HCEC 1CT (cell line): Measurements from ENCODE around the gene AMPH.
"Not testable (repeated sequence)": the region's sequence is repeated elsewhere in the genome, so short reads cannot be mapped to it uniquely, and the experiment has no call there.

Source experiments
- DNase-seq: peaks from one replicate; pipeline ENCODE4 v3.0.0-alpha.2; 2017

AMPH gene

GRCh38 chr7:38385682-38386081, 245.5 kb downstream of the AMPH start:
- no peak for DNase-seq

- DNase-seq: no peak
Measured at GRCh38 chr7:38383281-38383680, 247.9 kb downstream of the AMPH start.

- DNase-seq: no peak
Measured at GRCh38 chr7:38382684-38383083, 248.5 kb downstream of the AMPH start.

GRCh38 chr7:38375453-38375852, 255.7 kb downstream of the AMPH start:
- no peak for DNase-seq

- peak; percentile 30 for DNase-seq
Measured at GRCh38 chr7:38374507-38374906, 256.7 kb downstream of the AMPH start.

GRCh38 chr7:38373155-38373554, 258.0 kb downstream of the AMPH start:
- DNase-seq: no peak

- DNase-seq: no peak
Measured at GRCh38 chr7:38372290-38372689, 258.9 kb downstream of the AMPH start.

- DNase-seq: peak; percentile 73
Measured at GRCh38 chr7:38369816-38370493, 261.2 kb downstream of the AMPH start.

- DNase-seq: peak; percentile 58
Measured at GRCh38 chr7:38368191-38368605, 263.0 kb downstream of the AMPH start.

- DNase-seq: no peak
Measured at GRCh38 chr7:38367301-38367890, 263.8 kb downstream of the AMPH start.

GRCh38 chr7:38363379-38363778, 267.8 kb downstream of the AMPH start:
- DNase-seq: not testable (repeated sequence)

GRCh38 chr7:38362611-38363237, 268.4 kb downstream of the AMPH start:
- not testable (repeated sequence) for DNase-seq

GRCh38 chr7:38360776-38361175, 270.4 kb downstream of the AMPH start:
- no peak for DNase-seq

GRCh38 chr7:38359071-38359601, 272.0 kb downstream of the AMPH start:
- peak; percentile 7 for DNase-seq

- DNase-seq: not testable (repeated sequence)
Measured at GRCh38 chr7:38358273-38358831, 272.8 kb downstream of the AMPH start.

- DNase-seq: peak; percentile 25
Measured at GRCh38 chr7:38354271-38354851, 276.8 kb downstream of the AMPH start.

- DNase-seq: not testable (repeated sequence)
Measured at GRCh38 chr7:38353431-38353881, 277.7 kb downstream of the AMPH start.

- no peak for DNase-seq
Measured at GRCh38 chr7:38351601-38352000, 279.6 kb downstream of the AMPH start.

GRCh38 chr7:38350777-38351176, 280.4 kb downstream of the AMPH start:
- DNase-seq: not testable (repeated sequence)

GRCh38 chr7:38349869-38350583, 281.1 kb downstream of the AMPH start:
- DNase-seq: peak; percentile 7

GRCh38 chr7:38349126-38349795, 281.9 kb downstream of the AMPH start:
- not testable (repeated sequence) for DNase-seq
